Measurements from ENCODE around the gene MANSC4.

DNA sequence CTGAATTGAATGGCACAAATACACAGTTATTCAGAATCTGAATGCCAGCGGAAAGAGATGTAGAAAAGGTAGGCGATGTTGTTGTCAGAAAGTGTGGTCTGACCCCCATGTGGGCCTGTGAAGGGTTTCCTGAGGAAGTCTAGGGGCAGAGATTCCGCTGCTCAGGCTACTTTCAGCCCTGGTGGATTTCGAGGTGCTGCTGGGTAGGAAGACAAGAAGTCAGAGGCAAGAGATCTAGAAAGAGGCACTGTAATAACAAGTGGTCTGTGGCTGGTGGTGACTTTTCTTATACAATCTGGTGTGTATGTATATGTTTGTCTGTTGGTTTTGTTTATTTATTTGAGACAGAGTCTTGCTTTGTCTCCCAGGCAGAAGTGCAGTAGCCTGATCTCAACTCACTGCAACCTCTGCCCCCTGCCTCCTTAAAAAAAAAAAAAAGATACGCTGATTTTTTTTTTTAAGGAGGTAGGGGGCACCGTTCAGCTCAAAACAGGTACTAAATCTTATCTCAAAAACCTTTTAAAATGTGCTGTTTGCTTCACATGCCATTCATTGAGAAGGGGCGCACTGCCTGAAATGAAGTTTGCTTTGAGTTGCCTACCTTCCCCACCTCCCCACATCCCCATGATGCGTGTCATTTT is 27.1 kb upstream of the MANSC4 start:
- TF ChIP-seq EZH2 (IDR thresholded peaks at IDR 0.05; ENCODE audit: borderline replicate concordance, low read depth, low read length, severe bottlenecking) (no peak), POLR2AphosphoS5 (IDR thresholded peaks at IDR 0.05; ENCODE audit: insufficient read depth, low read depth, low read length) (no peak), POLR2A (IDR thresholded peaks at IDR 0.05; ENCODE audit: low read depth, low read length) (no peak)
- TF ChIP-seq, protein P1, sequence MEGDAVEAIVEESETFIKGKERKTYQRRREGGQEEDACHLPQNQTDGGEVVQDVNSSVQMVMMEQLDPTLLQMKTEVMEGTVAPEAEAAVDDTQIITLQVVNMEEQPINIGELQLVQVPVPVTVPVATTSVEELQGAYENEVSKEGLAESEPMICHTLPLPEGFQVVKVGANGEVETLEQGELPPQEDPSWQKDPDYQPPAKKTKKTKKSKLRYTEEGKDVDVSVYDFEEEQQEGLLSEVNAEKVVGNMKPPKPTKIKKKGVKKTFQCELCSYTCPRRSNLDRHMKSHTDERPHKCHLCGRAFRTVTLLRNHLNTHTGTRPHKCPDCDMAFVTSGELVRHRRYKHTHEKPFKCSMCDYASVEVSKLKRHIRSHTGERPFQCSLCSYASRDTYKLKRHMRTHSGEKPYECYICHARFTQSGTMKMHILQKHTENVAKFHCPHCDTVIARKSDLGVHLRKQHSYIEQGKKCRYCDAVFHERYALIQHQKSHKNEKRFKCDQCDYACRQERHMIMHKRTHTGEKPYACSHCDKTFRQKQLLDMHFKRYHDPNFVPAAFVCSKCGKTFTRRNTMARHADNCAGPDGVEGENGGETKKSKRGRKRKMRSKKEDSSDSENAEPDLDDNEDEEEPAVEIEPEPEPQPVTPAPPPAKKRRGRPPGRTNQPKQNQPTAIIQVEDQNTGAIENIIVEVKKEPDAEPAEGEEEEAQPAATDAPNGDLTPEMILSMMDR (IDR thresholded peaks at IDR 0.05; ENCODE audit: extremely low read depth in 1 of 2, insufficient read depth in 1 of 2, low read depth in 1 of 2, low read length in 2 of 2) = no peak

All from endothelial cell of umbilical vein (primary cell).